Lower leg skin (tissue), 3 donors: ENCODE results near the gene DMD.

Experiments
- POLR2A ChIP-seq, 2 donors: fragments of 450-650 bp; IDR thresholded peaks; one replicate each; pipeline ENCODE4 v1.6.1; 2016 to 2017; ENCODE audit warnings: antibody characterized with exemption in 2 of 2, mild to moderate bottlenecking in 1 of 2, moderate library complexity in 1 of 2
- TF ChIP-seq, protein P1 (sequence below), 3 donors: fragments of 450-650 bp; IDR thresholded peaks; one replicate each; pipeline ENCODE4 v1.5.1; 2016; ENCODE audit warnings: antibody characterized with exemption in 3 of 3, mild to moderate bottlenecking in 3 of 3, moderate library complexity in 2 of 3

DNA sequence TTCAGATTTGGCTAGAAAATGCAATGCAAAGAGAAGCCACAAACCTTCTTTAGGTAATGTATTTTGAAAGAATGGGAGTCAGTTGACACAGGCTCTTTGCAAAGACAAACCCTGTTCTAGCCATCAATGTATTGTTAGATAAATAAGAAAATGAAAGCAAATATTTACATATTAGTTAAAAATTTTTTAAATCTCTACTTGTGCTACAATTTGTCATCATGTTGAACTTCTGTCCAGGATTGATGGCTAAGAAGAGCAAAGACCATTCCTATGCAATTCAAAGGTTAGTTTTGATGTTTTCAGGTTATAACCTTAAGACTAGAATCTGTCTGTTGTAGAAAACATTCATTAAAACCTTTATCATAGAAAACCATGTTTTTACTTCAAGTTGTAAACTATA is 1350.7 kb downstream of the DMD start:
- TF ChIP-seq, protein P1, sequence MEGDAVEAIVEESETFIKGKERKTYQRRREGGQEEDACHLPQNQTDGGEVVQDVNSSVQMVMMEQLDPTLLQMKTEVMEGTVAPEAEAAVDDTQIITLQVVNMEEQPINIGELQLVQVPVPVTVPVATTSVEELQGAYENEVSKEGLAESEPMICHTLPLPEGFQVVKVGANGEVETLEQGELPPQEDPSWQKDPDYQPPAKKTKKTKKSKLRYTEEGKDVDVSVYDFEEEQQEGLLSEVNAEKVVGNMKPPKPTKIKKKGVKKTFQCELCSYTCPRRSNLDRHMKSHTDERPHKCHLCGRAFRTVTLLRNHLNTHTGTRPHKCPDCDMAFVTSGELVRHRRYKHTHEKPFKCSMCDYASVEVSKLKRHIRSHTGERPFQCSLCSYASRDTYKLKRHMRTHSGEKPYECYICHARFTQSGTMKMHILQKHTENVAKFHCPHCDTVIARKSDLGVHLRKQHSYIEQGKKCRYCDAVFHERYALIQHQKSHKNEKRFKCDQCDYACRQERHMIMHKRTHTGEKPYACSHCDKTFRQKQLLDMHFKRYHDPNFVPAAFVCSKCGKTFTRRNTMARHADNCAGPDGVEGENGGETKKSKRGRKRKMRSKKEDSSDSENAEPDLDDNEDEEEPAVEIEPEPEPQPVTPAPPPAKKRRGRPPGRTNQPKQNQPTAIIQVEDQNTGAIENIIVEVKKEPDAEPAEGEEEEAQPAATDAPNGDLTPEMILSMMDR (IDR thresholded peaks at IDR 0.05), result no peak
- no peak for TF ChIP-seq POLR2A (IDR thresholded peaks at IDR 0.05)
